ENCODE data around the gene NRCAM. TPM values are rescaled to one million over a fixed set of nuclear protein-coding genes. Genes with fewer than 3 reads are reported as not detected.
A peak's percentile ranks its signal among the peaks of the same experiment; 100 is the strongest.

The NRCAM gene
- total and polyA plus RNA-seq, 10 of the 15 experiments (the other 5 are each of a cell fraction or from before 2014, with no cell fraction given) = 0.30 to 2.0 (median 1.0) TPM

GRCh38 chr7:108285003-108285368 lies 171.2 kb downstream of the NRCAM start:
- no peaks in the 10 kb centered on the region for H3K36me3 ChIP-seq (ENCODE audit: control insufficient read depth in 2 of 2, insufficient read depth in 2 of 2, low read length in 1 of 2)
- TF ChIP-seq USF1 (IDR thresholded peaks at IDR 0.05; ENCODE audit: borderline replicate concordance, extremely low read length, insufficient read depth, low read depth, low read length) = no peak
- TF ChIP-seq DPF2 (IDR thresholded peaks at IDR 0.05) = 0 out of 2 replicates have a peak, but pooled peaks have one; percentile 3
- no peak for FAIRE-seq
- ChIA-PET POLR2A (no interaction called here), RAD21 (ENCODE audit: unreplicated experiment) (interaction anchor here (1.1 to 1.6 kb wide), 2 partner anchors 27 to 43 kb away, joined by 4 to 5 read pairs; no protein-coding TSS in a partner anchor), SMC1A (ENCODE audit: uncharacterized antibody, unreplicated experiment) (interaction anchor here (0.8 to 4.4 kb wide), 5 partner anchors 12 to 98 kb away, joined by 3 to 21 read pairs (median 5); no protein-coding TSS in a partner anchor), CTCF (interaction anchor here (1.2 to 1.7 kb wide), 2 partner anchors 49 to 98 kb away, joined by 3 read pairs; no protein-coding TSS in a partner anchor)
- H3K9ac ChIP-seq (ENCODE audit: control insufficient read depth, insufficient read depth, low read length) = no peak overlapping the region
- H3K4me2 ChIP-seq (ENCODE audit: control insufficient read depth, insufficient read depth) = no peak overlapping the region
- 17% methylated on average over 2 of the region's 2 CpGs for WGBS (ENCODE audit: insufficient coverage, insufficient replicate concordance, low lambda C conversion rate, missing lambda C conversion rate)
- no peak overlapping the region for H3K4me3 ChIP-seq
- no peaks in the 10 kb centered on the region for H3K4me1 ChIP-seq (ENCODE audit: control insufficient read depth, insufficient read depth, low read length)
- BruUV-seq (replicated peaks) = no TSS peak
- ATAC-seq = no peak
- H2AFZ ChIP-seq (ENCODE audit: control insufficient read depth, low read depth, low read length) = peak overlapping the region; percentile 1; the same call in 1 of the 2 replicates
- no peaks in the 10 kb centered on the region for H4K20me1 ChIP-seq (ENCODE audit: control insufficient read depth, insufficient read depth)
- in situ Hi-C loops (cut with MboI) (no loop called here), intact Hi-C loops (cut with micrococcal nuclease; ENCODE audit: unreplicated experiment) (no loop called here)
- H3K27me3 ChIP-seq (replicated peaks in 1 of 2; ENCODE audit: control insufficient read depth in 2 of 2, insufficient read depth in 2 of 2, low read length in 1 of 2) = peaks cover 2 to 5% of the 10 kb centered on the region in 2 experiments; a peak in 3 of 4 replicates
- no peaks in the 10 kb centered on the region for H3K79me2 ChIP-seq (ENCODE audit: control insufficient read depth, insufficient read depth, low read length)
- no peak for DNase-seq (ENCODE audit: low read depth, low spot score)
- no peak overlapping the region for H3K27ac ChIP-seq (ENCODE audit: control insufficient read depth, insufficient read depth)
- H3K9me3 ChIP-seq (replicated peaks; ENCODE audit: control insufficient read depth, insufficient read depth, low read length) = no peaks in the 10 kb centered on the region

DNA sequence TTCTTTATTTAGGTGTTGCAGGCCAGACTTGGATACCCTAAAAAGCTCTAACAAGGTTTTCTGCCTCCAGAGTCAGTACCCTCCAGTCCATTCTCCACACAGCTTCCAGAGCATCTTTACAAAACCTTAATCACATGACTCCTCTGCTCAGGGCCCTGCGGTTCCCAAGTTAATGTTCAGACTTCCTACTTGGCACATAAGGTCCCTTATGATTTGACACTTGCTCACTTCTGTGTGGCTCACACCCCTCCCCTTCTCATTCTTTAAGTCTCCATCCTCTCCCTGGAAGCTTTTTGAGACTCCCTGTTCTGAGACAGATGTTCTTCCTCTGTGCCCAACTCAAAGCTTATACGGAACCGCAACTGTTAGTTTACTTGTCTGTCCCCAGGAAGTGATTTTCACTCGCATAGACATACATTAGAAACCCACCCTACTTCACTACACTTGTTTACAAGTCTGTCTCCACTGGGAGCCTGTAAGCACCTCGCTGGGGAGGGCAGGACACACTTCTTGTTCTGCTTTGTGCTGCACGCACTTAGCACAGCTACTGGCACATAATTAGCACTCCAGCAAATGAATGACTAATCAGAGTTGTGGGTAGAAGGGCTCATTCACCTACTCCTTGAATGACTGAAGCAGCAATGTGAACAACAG lies 171.8 kb downstream of the NRCAM start:
- no peak overlapping the region for H3K9ac ChIP-seq (ENCODE audit: control insufficient read depth, insufficient read depth, low read length)
- ChIA-PET POLR2A (no interaction called here), CTCF (interaction anchor here (1.2 to 1.7 kb wide), 2 partner anchors 48 to 99 kb away, joined by 3 read pairs; no protein-coding TSS in a partner anchor), RAD21 (ENCODE audit: unreplicated experiment) (interaction anchor here (1.1 to 1.6 kb wide), 3 partner anchors 27 to 43 kb away, joined by 3 to 5 read pairs (median 4); no protein-coding TSS in a partner anchor), SMC1A (ENCODE audit: uncharacterized antibody, unreplicated experiment) (interaction anchor here (0.8 to 4.4 kb wide), 7 partner anchors 8 to 98 kb away, joined by 3 to 21 read pairs (median 4); no protein-coding TSS in a partner anchor)
- FAIRE-seq (no peak), DNase-seq (ENCODE audit: low read depth, low spot score) (no peak), ATAC-seq (peak; percentile 92)
- H3K36me3 ChIP-seq (ENCODE audit: control insufficient read depth in 2 of 2, insufficient read depth in 2 of 2, low read length in 1 of 2) = no peaks in the 10 kb centered on the region
- no peaks in the 10 kb centered on the region for H4K20me1 ChIP-seq (ENCODE audit: control insufficient read depth, insufficient read depth)
- no TSS peak for BruUV-seq (replicated peaks)
- H3K4me1 ChIP-seq (ENCODE audit: control insufficient read depth, insufficient read depth, low read length) = no peaks in the 10 kb centered on the region
- no peak overlapping the region for H3K4me3 ChIP-seq
- H3K27ac ChIP-seq (ENCODE audit: control insufficient read depth, insufficient read depth) = no peak overlapping the region
- H3K79me2 ChIP-seq (ENCODE audit: control insufficient read depth, insufficient read depth, low read length) = no peaks in the 10 kb centered on the region
- peaks cover 2 to 5% of the 10 kb centered on the region in 2 experiments; a peak in 3 of 4 replicates for H3K27me3 ChIP-seq (replicated peaks in 1 of 2; ENCODE audit: control insufficient read depth in 2 of 2, insufficient read depth in 2 of 2, low read length in 1 of 2)
- no peaks in the 10 kb centered on the region for H3K9me3 ChIP-seq (replicated peaks; ENCODE audit: control insufficient read depth, insufficient read depth, low read length)
- in situ Hi-C loops (cut with MboI) = no loop called here
- 40% methylated on average over 6 of the region's 6 CpGs for WGBS (ENCODE audit: insufficient coverage, insufficient replicate concordance, low lambda C conversion rate, missing lambda C conversion rate)
- 0 out of 2 replicates have a peak overlapping the region, but pooled peaks have one; percentile 30 for H3K4me2 ChIP-seq (ENCODE audit: control insufficient read depth, insufficient read depth)
- intact Hi-C loops (cut with micrococcal nuclease; ENCODE audit: unreplicated experiment) = no loop called here
- H2AFZ ChIP-seq (ENCODE audit: control insufficient read depth, low read depth, low read length) = peak overlapping the region; percentile 1
- TF ChIP-seq, protein P1, sequence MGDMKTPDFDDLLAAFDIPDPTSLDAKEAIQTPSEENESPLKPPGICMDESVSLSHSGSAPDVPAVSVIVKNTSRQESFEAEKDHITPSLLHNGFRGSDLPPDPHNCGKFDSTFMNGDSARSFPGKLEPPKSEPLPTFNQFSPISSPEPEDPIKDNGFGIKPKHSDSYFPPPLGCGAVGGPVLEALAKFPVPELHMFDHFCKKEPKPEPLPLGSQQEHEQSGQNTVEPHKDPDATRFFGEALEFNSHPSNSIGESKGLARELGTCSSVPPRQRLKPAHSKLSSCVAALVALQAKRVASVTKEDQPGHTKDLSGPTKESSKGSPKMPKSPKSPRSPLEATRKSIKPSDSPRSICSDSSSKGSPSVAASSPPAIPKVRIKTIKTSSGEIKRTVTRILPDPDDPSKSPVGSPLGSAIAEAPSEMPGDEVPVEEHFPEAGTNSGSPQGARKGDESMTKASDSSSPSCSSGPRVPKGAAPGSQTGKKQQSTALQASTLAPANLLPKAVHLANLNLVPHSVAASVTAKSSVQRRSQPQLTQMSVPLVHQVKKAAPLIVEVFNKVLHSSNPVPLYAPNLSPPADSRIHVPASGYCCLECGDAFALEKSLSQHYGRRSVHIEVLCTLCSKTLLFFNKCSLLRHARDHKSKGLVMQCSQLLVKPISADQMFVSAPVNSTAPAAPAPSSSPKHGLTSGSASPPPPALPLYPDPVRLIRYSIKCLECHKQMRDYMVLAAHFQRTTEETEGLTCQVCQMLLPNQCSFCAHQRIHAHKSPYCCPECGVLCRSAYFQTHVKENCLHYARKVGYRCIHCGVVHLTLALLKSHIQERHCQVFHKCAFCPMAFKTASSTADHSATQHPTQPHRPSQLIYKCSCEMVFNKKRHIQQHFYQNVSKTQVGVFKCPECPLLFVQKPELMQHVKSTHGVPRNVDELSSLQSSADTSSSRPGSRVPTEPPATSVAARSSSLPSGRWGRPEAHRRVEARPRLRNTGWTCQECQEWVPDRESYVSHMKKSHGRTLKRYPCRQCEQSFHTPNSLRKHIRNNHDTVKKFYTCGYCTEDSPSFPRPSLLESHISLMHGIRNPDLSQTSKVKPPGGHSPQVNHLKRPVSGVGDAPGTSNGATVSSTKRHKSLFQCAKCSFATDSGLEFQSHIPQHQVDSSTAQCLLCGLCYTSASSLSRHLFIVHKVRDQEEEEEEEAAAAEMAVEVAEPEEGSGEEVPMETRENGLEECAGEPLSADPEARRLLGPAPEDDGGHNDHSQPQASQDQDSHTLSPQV (IDR thresholded peaks at IDR 0.05) = no peak
- TF ChIP-seq, protein P2, sequence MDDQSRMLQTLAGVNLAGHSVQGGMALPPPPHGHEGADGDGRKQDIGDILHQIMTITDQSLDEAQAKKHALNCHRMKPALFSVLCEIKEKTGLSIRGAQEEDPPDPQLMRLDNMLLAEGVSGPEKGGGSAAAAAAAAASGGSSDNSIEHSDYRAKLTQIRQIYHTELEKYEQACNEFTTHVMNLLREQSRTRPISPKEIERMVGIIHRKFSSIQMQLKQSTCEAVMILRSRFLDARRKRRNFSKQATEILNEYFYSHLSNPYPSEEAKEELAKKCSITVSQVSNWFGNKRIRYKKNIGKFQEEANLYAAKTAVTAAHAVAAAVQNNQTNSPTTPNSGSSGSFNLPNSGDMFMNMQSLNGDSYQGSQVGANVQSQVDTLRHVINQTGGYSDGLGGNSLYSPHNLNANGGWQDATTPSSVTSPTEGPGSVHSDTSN (IDR thresholded peaks at IDR 0.05; ENCODE audit: insufficient replicate concordance, low read depth, low read length) = no peak
- TF ChIP-seq RBBP5 (conservative IDR thresholded peaks at IDR 0.05) (no peak), CEBPB (IDR thresholded peaks at IDR 0.05; ENCODE audit: borderline replicate concordance in 1 of 2, low read depth in 2 of 2, low read length in 2 of 2) (no peak), BCL11A (IDR thresholded peaks at IDR 0.05; ENCODE audit: low read depth, low read length) (peak; percentile 44; the same call in 1 of the 2 replicates), POU2F2 (IDR thresholded peaks at IDR 0.05; ENCODE audit: borderline replicate concordance, low read depth, low read length) (no peak), JUND (IDR thresholded peaks at IDR 0.05; ENCODE audit: low read depth, low read length) (no peak)
